Tracheal epithelial cell (primary cell): ENCODE data around the gene RHOBTB3. TPM values are rescaled to one million over a fixed set of nuclear protein-coding genes. Genes with fewer than 3 reads are reported as not detected.

Source experiments
- total RNA-seq: library from RNA; depleted of rRNA; stranded (reverse); fragments of >200 nt; gene quantifications from 2 replicates; pipeline ENCODE4 v1.2.1, GENCODE V29; 2014

RHOBTB3 gene
- total RNA-seq = 24.3 and 31.1 TPM in 2 replicates

GRCh38 chr5:95730730-95731570, at the start of gene RHOBTB3:
TSS of gene RHOBTB3 (plus strand) at chr5:95731336. CDS start at chr5:95731683, 347 bp downstream.

GRCh38 chr5:95682891-95683290, 48.2 kb upstream of the RHOBTB3 start, which contains the start of gene SPATA9:
TSS of gene SPATA9 (minus strand) at chr5:95682991. CDS start at chr5:95682854, 137 bp downstream.

GRCh38 chr5:95822542-95823181, 91.5 kb downstream of the RHOBTB3 start, which contains the start of gene GLRX:
TSS of gene GLRX (minus strand) at chr5:95822726. CDS start at chr5:95822662, 64 bp downstream.

Other genes starting within 250 kb of the RHOBTB3 start
- gene SKIC3, start 176.4 kb upstream of the RHOBTB3 start, total RNA-seq = 88.9 and 127 TPM in 2 replicates
- gene ARSK, start 176.2 kb upstream of the RHOBTB3 start, total RNA-seq = 4.6 and 10.9 TPM in 2 replicates
- gene GPR150, start 111.2 kb upstream of the RHOBTB3 start, total RNA-seq = 0.24 and 1.1 TPM in 2 replicates
- gene RFESD, start 84.6 kb upstream of the RHOBTB3 start, total RNA-seq = 0.48 and 4.0 TPM in 2 replicates
- not detected in 2 replicates for gene SPATA9, start 48.3 kb upstream of the RHOBTB3 start, total RNA-seq
- gene GLRX, start 91.4 kb downstream of the RHOBTB3 start, total RNA-seq = 10.7 and 37.1 TPM in 2 replicates
- gene ELL2, start 230.5 kb downstream of the RHOBTB3 start, total RNA-seq = 59.5 and 71.1 TPM in 2 replicates